ENCODE measurements around the gene ARSK. TPM values are rescaled to one million over a fixed set of nuclear protein-coding genes. Genes with fewer than 3 reads are reported as not detected.

Gene ARSK
- total RNA-seq, 1 donor from 2014 or later: 5.7 TPM

DNA sequence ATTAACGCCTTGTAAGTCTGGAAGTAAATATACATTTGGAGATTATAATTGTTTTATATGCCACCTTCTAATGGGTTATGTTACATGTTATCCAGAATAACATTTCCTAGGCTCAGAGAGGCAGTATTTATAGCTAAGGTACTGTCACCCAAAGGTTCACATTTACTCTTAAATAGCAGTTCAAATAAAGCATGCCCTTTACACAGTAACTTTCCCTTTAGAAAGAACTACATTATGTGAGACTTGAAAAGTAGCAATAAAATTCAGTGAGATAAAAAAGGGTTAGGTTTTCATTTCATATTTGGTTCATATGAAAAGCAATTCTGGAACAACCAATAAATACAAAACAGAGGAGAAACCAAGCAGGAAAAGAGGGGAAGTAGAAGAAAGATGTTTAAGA, 35.2 kb upstream of the ARSK start:
- TF ChIP-seq, protein P1, sequence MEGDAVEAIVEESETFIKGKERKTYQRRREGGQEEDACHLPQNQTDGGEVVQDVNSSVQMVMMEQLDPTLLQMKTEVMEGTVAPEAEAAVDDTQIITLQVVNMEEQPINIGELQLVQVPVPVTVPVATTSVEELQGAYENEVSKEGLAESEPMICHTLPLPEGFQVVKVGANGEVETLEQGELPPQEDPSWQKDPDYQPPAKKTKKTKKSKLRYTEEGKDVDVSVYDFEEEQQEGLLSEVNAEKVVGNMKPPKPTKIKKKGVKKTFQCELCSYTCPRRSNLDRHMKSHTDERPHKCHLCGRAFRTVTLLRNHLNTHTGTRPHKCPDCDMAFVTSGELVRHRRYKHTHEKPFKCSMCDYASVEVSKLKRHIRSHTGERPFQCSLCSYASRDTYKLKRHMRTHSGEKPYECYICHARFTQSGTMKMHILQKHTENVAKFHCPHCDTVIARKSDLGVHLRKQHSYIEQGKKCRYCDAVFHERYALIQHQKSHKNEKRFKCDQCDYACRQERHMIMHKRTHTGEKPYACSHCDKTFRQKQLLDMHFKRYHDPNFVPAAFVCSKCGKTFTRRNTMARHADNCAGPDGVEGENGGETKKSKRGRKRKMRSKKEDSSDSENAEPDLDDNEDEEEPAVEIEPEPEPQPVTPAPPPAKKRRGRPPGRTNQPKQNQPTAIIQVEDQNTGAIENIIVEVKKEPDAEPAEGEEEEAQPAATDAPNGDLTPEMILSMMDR (IDR thresholded peaks at IDR 0.05): no peak
- no peak for DNase-seq
- intact Hi-C loops (cut with DNase I): no loop called here
- Histone ChIP-seq H3K27me3 (no peaks in the 10 kb centered on the region), H3K9me3 (no peaks in the 10 kb centered on the region), H3K36me3 (peaks cover 92% of the 10 kb centered on the region), H3K4me3 (no peak overlapping the region), H3K4me1 (no peaks in the 10 kb centered on the region), H3K27ac (no peak overlapping the region)
- ATAC-seq: no peak

- no peaks in the 10 kb centered on the region for H3K9me3 ChIP-seq
- H3K4me1 ChIP-seq: no peaks in the 10 kb centered on the region
- TF ChIP-seq, protein P1 (IDR thresholded peaks at IDR 0.05): no peak
- H3K4me3 ChIP-seq: no peak overlapping the region
- H3K27me3 ChIP-seq: no peaks in the 10 kb centered on the region
- peaks cover 92% of the 10 kb centered on the region for H3K36me3 ChIP-seq
- no peak for DNase-seq
- no peak overlapping the region for H3K27ac ChIP-seq
- intact Hi-C loops (cut with DNase I): no loop called here
- no peak for ATAC-seq
Observed at GRCh38 chr5:95520206-95520605, 34.7 kb upstream of the ARSK start.

- peaks cover 91% of the 10 kb centered on the region for H3K36me3 ChIP-seq
- H3K9me3 ChIP-seq: no peaks in the 10 kb centered on the region
- H3K4me1 ChIP-seq: no peaks in the 10 kb centered on the region
- DNase-seq (no peak), ATAC-seq (no peak)
- no peaks in the 10 kb centered on the region for H3K27me3 ChIP-seq
- TF ChIP-seq, protein P1 (IDR thresholded peaks at IDR 0.05): no peak
- H3K27ac ChIP-seq: no peak overlapping the region
- intact Hi-C loops (cut with DNase I): no loop called here
- H3K4me3 ChIP-seq: no peak overlapping the region
Observed at GRCh38 chr5:95524423-95524822, 30.5 kb upstream of the ARSK start.

DNA sequence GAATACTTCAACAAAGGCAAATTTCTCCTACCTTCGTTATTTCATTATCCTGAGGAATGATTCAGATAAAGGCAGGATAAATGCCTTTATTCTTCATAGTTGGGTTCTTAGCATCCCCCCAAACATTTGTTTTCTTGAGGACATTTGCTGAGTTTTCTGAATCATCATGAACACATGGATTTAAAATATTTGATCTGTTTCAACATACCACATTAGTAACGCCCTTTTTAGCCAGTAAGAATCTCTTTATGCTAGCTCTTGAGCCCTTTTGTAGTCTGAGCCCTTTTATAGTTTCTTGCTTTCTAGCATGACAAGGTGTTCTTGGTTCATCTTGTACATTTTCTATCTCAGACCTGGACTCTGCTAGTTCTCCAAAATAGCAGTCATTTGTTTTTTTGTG, 28.0 kb upstream of the ARSK start:
- intact Hi-C loops (cut with DNase I): no loop called here
- Histone ChIP-seq H3K27ac (no peak overlapping the region), H3K36me3 (peaks cover 90% of the 10 kb centered on the region), H3K27me3 (no peaks in the 10 kb centered on the region), H3K4me3 (no peak overlapping the region), H3K4me1 (no peaks in the 10 kb centered on the region), H3K9me3 (no peaks in the 10 kb centered on the region)
- ATAC-seq: no peak
- TF ChIP-seq, protein P1 (IDR thresholded peaks at IDR 0.05): no peak
- DNase-seq: no peak

- ATAC-seq (no peak), DNase-seq (no peak)
- no peaks in the 10 kb centered on the region for H3K9me3 ChIP-seq
- no peak overlapping the region for H3K27ac ChIP-seq
- TF ChIP-seq, protein P1 (IDR thresholded peaks at IDR 0.05): no peak
- intact Hi-C loops (cut with DNase I): no loop called here
- peaks cover 73% of the 10 kb centered on the region for H3K36me3 ChIP-seq
- H3K4me3 ChIP-seq: no peak overlapping the region
- no peaks in the 10 kb centered on the region for H3K4me1 ChIP-seq
- no peaks in the 10 kb centered on the region for H3K27me3 ChIP-seq
Observed at GRCh38 chr5:95528565-95528964, 26.3 kb upstream of the ARSK start.

DNA sequence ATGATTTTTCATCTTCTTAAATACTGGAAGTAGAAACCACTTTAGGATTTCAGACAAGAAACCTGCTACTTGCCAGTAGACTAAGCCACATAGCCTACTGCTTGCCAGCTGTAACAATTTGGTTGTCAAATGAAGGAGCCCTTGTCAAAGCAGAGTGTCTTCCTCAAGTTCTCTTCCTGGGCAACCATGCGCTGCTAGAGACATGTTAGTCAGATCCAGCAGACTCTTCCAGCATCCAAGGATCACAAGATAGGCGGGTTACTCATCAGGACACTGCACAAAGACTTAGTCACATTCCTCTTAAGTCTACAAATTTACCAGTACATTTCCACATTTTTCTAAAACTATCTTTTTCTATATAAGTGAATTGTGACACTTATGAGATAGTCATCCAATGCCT, 24.5 kb upstream of the ARSK start:
- Histone ChIP-seq H3K4me3 (no peak overlapping the region), H3K36me3 (peaks cover 56% of the 10 kb centered on the region), H3K4me1 (no peaks in the 10 kb centered on the region), H3K27me3 (no peaks in the 10 kb centered on the region), H3K9me3 (no peaks in the 10 kb centered on the region), H3K27ac (no peak overlapping the region)
- DNase-seq (no peak), ATAC-seq (no peak)
- intact Hi-C loops (cut with DNase I): no loop called here
- TF ChIP-seq, protein P1 (IDR thresholded peaks at IDR 0.05): no peak
